ENCODE measurements around the gene CLK2. TPM values are rescaled to one million over a fixed set of nuclear protein-coding genes. Genes with fewer than 3 reads are reported as not detected.

CLK2 gene
- total and polyA plus RNA-seq, 2 of the 8 experiments (the other 6 are each of a cell fraction or from before 2014, with no cell fraction given), result 62.2 to 76.0 TPM

- TF ChIP-seq CHD7 (IDR thresholded peaks at IDR 0.05; ENCODE audit: insufficient replicate concordance, low read length), result no peak
- 0 out of 2 replicates have a peak, but pooled peaks have one; percentile 12 for TF ChIP-seq TCF12 (IDR thresholded peaks at IDR 0.05; ENCODE audit: low read depth, low read length)
- no peak for TF ChIP-seq SRF (IDR thresholded peaks at IDR 0.05; ENCODE audit: low read depth, low read length)
- TF ChIP-seq NANOG (IDR thresholded peaks at IDR 0.05; ENCODE audit: insufficient read depth, low read depth, low read length, poor library complexity, severe bottlenecking), result no peak
- peak; percentile 99 for TF ChIP-seq YY1 (IDR thresholded peaks at IDR 0.05; ENCODE audit: low read depth, low read length)
- no peak for TF ChIP-seq GTF2F1 (IDR thresholded peaks at IDR 0.05; ENCODE audit: borderline replicate concordance, low read depth, low read length)
- TF ChIP-seq CEBPB (IDR thresholded peaks at IDR 0.05; ENCODE audit: low read depth, low read length), result no peak
- no peak for TF ChIP-seq HDAC6 (IDR thresholded peaks at IDR 0.05; ENCODE audit: low read depth, low read length)
- no peak for TF ChIP-seq ASH2L (IDR thresholded peaks at IDR 0.05; ENCODE audit: low read length)
- TF ChIP-seq SUZ12 (IDR thresholded peaks at IDR 0.05; ENCODE audit: low read length), result no peak
- TF ChIP-seq TBP (IDR thresholded peaks at IDR 0.05; ENCODE audit: low read depth, low read length), result no peak
Observed at GRCh38 chr1:155218854-155219591, 54.3 kb downstream of the CLK2 start (continued).

Measured in H1 (cell line).